Activated effector memory CD4-positive, alpha-beta T cell treated with anti-CD3 and anti-CD28 coated beads, Interleukin-2, amount 50 U/mL, for 16 hours (primary cell): ENCODE results near the gene CKAP5.
A peak's percentile ranks its signal among the peaks of the same experiment; 100 is the strongest.
"Not testable (repeated sequence)": the region's sequence is repeated elsewhere in the genome, so short reads cannot be mapped to it uniquely, and the experiment has no call there.

Source experiments
- DNase-seq: peaks from one replicate; pipeline ENCODE4 v3.0.0-alpha.2; 2020

CKAP5 gene

DNA sequence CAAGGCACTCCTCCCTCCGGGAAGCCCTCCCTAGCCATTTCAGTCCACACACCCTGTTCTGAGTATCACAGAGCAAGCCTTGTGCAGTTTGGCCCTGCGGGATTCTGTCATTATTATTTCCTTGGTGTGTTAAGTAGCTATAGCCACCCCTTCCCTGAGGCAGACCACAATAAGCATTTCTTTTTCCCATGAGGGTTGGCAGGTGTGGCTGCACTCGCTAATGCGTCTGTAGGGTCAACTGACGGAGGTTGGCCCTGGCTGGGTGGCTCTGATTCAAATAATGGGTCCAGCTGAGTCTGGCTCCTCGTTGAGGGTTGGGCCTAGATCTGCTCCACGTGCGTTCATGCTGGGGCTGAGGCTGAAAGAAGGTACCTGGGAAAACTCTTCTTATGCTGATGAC, 122.0 kb downstream of the CKAP5 start:
- no peak for DNase-seq

DNA sequence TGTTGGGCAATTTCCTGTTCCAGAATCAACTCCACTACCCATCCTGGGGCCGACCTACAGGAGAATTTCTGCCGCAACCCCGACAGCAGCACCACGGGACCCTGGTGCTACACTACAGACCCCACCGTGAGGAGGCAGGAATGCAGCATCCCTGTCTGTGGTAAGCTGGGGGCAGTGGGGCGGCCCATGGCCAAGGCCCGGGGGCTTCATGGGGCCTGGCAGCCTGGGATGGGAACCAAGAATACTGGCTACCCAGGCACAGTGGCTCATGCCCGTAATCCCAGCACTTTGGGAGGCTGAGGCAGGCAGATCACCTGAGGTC, 122.8 kb downstream of the CKAP5 start:
- DNase-seq, result no peak

DNA sequence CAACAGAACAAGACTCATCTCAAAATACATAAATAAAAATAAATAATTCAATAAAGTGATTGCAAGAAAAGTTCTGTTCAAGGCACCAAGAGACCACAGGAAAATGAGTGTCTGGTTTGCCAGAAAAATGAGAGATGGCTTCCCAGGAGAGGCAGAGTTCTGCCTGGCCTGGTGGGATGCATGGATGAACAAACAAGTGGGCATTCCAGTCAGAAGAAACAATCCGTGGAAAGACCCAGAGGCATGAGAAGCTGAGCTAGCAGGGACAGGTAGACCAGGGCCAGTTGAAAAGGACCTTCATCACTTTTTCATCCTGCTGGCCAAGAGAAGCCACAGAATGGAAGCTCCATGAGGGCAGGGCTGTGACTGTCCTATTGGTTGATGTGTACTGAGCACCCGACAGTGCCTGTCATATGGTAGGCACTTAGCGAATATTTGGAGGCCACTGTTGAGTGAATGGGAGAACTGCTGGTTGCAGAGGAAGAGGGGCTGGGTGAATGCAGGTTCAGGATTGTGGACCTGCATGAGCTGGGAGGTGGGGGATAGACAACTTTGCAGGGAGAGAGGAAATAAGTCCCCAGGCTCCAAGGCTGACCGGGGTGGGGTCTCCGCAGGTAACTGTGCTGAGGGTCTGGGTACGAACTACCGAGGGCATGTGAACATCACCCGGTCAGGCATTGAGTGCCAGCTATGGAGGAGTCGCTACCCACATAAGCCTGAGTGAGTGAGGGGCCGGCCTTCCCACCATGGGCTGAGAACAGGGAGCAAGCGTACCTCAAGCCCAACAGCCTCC, 123.3 kb downstream of the CKAP5 start:
- DNase-seq, result no peak

DNA sequence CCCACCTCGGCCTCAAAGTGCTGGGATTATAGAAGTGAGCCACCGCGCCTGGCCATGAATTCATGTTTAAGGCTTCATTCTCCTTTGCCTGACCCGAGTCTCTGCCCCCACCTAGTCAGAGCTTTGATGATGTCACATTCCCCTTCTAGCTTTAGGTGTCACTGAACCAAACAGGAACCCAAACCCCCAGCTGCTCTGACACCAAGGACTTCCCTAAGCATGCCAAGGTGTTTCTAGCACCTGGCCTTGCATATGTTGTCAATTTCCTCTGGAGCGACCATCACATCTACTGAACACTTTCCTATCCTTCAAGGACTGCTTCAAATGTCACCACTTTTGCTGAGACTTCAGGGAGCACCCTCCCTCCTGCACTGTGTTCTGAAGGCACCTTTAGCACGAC, 124.8 kb downstream of the CKAP5 start:
- DNase-seq, result no peak

DNA sequence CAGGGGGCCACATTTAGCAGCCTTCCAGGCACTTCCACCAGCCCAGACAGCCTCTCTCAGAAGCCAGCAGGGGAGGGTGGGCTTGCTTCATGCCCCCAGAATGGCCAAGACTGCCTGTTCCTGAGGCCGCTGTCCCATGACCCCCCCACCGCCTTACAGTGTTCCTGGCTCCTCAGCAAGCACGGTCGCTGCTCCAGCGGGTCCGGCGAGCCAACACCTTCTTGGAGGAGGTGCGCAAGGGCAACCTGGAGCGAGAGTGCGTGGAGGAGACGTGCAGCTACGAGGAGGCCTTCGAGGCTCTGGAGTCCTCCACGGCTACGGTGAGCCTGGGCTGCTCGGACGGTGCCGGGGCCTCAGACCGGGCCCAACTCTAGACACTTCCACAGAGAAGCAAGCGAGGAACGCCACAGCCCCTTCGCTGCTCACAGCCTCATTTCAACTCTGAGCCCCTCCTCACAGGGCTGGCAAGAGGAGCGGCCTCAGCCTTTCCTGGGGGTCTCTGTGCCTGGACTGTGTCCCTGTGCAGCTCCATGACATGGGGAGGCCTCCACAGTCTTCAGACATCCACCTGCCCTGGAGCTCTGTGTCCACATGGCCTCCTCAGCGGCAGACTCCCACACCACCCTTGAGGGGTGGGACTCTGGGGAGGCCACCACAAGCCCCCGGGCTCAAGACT, 126.4 kb downstream of the CKAP5 start:
- DNase-seq, result no peak

DNA sequence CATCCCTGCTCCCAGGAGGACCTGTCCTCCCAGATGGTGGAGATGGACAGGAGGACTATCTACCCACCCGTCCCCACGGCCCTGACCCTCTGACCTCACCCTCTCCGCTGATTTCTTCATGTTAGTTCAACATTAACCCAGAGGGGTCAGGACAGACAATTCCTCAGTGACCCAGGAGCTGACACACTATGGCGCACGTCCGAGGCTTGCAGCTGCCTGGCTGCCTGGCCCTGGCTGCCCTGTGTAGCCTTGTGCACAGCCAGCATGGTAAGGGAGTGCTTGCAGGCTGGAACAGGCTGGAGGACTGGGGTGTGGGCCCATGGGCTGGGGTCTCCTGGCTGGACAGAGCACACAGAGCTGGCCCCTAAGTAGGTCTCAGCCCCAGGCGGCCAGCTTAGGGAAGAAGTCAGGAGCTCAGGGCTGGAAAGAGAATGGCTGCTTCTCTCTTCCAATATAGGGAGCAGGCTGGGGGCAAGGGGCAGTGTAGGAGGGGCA, 127.0 kb downstream of the CKAP5 start, which contains the start of gene F2:
Gene F2, plus strand, starts transcription at position 166 of the 495 bp plus-strand sequence. Its CDS starts 23 bp downstream, at position 189.
- DNase-seq, result no peak

DNA sequence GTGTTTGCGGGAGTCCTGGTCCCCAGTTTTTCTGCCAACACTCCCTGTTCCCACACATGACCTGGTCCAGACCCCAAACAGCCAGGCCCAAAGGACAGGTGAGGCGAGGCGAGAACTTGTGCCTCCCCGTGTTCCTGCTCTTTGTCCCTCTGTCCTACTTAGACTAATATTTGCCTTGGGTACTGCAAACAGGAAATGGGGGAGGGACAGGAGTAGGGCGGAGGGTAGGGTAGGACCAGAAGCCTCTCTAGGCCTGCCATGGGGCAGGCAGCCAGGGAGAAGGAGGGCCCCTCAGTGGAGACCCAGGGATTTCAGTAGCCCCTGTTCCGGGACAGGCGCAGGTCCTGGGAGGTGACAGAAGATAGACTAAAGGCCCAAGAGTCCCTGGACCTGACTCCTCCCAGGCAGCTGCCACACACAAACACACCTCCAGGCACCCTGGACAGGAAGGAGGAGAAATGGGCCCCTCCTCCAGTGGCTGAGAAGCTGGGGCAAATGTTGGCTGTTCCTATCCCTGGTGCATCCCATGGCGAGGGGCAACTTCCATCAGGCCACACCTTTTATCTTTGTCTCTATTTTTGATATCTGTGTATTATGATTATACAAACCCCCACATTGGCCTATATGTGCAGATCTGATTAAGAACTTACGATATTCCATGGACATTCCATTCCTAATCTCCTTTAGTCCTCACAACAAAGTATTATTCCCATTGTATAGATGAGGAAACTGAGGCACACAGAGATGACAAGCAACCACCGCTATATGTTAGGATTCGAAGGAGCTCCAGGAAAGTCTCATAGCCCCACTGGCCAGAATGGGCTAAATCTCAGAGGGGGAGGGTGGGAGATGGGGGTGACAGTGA, 127.7 kb downstream of the CKAP5 start:
- DNase-seq, result no peak

DNA sequence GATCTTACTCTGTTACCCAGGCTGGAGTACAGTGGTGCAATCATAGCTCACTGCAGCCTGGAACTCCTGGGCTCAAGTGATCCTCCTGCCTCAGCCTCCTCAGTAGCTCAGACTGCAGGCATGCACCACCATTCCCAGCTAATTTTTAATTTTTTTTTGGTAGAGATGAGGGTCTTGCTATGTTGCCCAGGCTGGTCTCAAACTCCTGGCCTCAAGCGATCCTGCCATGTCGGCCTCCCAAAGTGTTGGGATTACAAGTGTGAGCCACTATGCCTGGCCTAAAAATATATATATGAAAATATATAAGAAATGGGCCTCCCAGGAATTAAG, 128.3 kb downstream of the CKAP5 start:
- DNase-seq, result not testable (repeated sequence)

DNA sequence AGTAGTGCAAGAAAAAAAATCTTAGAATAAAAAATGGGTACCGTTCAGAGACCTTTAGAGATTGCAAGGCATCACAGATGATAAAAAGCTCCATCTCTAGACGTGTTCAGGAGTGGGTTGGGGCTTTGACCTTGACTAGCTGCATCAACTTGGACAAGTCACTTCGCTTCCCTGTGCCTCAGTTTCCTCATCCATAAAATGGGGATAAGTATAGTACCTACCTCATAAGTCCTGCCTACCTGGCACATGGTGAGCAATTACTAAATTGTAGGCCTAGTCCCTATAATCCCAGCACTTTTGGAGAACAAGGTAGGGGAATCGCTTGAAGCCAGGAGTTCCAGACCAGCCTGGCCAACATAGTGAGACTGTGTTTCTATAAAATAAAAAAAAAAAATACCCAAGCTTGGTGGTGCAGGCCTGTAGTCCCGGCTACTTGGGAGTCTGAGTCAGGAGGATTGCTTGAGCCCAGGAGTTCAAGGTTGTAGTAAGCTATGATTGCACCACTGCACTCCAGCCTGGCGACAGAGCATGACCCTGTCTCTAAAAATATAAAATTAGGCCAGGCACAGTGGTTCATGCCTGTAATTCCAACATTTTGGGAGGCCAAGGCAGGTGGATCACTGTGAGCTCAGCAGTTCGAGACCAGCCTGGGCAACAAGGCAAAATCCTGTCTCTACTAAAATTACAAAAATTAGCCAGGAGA, 133.1 kb downstream of the CKAP5 start:
- DNase-seq, result no peak

DNA sequence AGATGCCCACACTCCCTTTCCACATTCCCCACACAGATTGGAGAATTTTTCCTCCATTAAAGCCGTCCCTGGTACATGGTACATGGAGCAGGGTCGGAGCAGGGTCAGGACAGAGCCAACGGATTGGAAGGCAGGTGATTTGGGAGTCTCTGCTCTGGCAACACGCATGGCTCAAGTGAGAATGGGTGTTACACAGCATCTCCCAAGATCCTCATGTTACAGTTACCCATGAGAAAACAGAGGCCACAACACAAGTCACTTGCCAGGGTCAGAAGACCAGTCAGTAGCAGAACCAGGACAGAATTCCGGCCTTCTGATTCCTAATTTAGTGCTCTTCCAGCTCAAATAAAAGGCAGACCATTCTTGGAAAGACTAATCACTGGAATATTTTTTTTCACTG, 134.8 kb downstream of the CKAP5 start:
- no peak for DNase-seq

DNA sequence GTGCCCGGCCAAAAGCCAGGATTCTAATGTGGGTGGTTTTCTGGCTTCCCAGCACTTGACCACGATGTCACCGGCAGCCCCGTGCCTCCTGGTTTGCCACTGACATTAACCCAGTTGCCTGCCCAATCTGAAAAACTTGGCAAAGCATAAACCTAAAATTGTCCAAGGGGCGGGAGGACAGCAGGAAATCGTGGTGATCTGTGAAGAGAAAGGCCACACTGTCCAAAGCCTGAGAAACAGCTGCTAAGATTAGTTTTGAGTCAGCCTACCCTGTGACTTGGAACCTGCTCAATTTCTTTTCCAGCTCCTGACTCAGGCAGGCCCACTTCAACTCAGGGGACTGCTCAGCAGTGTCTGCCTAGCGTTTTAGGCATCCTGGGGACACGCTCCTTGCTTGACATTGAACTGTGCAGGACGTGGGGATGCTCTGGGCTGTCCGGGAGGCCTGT, 135.2 kb downstream of the CKAP5 start:
- DNase-seq, result no peak

DNA sequence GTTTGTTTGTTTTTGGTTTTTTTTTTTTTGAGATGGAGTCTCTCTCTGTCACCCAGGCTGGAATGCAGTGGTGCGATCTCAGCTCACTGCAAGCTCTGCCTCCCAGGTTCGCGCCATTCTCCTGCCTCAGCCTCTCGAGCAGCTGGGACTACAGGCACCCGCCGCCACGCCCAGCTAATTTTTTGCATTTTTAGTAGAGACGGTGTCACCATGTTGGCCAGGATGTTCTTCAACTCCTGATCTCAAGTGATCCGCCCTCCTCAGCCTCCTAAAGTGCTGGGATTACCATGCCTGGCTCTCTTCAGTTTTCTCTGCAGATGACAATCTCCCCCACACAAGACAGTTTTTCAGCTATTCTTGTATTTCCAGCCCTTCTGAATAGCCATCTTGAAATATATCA, 136.7 kb downstream of the CKAP5 start:
- not testable (repeated sequence) for DNase-seq

DNA sequence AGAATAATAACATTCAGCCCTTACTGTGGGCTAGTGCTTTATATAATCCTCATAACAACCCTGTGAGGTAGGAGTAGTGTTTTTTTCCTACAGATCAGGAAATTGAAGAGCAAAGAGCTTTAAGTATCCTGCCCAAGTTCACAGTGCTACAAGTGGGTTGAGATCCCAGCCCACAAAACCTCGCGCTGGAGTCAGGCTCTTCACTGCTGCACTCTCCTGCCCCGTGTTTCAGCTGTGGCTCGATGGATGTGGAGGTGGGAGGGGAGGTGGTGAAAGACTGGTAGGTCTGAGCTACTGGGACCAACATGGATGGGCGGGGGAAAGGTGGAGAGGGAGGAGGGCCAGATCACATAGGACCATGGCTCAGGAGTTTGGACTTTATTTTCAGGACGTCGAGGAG, 139.2 kb downstream of the CKAP5 start:
- no peak for DNase-seq

DNA sequence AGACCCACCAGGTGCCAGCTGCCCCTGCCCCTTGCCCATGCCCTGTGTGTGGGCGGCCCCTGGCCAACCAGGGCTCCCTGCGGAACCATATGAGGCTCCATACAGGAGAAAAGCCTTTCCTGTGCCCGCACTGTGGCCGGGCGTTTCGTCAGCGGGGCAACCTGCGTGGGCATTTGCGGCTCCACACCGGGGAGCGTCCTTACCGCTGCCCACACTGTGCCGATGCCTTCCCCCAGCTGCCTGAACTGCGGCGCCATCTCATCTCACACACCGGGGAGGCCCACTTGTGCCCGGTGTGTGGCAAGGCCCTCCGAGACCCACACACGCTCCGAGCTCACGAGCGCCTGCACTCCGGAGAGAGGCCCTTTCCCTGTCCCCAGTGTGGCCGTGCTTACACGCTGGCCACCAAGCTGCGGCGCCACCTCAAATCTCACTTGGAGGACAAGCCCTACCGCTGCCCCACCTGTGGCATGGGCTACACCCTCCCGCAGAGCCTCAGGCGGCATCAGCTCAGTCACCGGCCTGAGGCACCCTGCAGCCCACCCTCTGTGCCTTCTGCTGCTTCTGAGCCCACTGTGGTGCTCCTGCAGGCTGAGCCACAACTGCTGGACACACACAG, 140.9 kb downstream of the CKAP5 start:
- no peak for DNase-seq

DNA sequence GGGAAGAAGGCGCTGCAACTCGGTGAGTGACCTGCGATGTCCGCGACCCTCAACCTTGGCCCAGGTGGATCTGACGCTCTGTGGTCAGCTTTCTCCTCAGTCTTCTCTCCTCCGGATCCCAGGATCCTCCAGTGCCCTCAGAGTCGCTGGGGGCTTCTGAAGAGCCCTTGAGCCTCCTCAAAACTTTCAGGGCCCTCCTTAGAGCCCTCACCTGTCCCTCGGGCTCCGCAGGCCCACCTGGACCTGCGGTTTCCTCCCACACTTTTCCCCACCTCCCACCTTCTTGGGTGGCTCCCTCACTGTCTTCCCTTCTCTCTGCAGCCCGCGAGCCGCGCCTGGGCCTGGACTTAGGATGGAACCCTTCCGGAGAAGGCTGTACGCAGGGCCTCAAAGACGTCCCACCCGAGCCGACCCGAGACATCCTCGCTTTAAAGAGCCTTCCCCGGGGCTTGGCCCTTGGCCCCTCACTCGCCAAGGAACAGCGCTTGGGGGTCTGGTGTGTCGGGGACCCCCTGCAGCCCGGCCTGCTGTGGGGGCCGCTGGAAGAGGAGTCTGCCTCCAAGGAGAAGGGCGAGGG, 144.9 kb downstream of the CKAP5 start:
- peak; percentile 69 for DNase-seq

DNA sequence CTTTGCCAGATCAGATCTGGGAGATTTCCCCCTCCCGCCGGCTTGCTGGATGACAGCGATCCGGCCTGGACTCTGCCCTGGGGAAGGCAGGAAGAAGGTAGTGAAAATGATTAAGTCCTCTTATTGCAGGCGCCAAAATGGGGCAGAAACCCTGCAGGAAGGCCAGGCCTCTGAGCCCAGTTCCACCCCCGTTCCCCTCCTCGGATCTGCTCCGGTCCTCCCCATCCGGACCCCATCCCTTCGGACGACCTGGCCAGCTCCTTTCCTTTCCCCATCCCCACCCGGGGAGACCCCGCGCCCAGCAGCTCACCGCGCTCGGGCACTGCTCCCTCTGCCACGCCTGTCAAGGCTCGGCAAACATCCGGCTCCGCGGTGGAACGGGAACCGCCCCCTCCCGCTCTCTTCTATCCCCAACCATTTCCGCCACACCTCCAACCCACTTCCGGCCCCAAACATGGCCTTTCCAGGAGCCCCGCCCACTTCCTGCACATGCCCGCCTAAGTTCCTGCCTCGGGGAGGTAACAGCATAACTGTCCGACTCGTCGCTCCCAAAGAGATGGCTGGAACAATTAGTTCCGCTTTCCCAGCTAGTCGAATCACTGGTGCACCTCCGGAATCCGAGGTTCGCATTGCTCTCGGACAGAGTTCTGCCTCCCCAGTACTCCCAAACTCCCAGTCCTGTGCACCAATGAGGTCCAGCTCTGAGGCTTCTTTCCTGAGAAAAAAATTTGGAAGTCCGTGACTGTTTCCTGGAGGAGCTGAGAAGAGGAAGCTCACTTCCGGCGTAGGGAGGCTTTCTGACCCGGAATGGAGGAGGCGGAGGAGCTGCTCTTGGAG, 145.6 kb downstream of the CKAP5 start, which contains the start of the genes ARHGAP1 and ZNF408:
Gene ARHGAP1, minus strand, starts transcription at position 379 of the 837 bp plus-strand sequence. CDS start 4,512 bp downstream, outside the sequence.
Gene ZNF408, plus strand, starts transcription at position 791 of the 837 bp plus-strand sequence. Its CDS starts 17 bp downstream, at position 808.
- DNase-seq, result peak; percentile 100

DNA sequence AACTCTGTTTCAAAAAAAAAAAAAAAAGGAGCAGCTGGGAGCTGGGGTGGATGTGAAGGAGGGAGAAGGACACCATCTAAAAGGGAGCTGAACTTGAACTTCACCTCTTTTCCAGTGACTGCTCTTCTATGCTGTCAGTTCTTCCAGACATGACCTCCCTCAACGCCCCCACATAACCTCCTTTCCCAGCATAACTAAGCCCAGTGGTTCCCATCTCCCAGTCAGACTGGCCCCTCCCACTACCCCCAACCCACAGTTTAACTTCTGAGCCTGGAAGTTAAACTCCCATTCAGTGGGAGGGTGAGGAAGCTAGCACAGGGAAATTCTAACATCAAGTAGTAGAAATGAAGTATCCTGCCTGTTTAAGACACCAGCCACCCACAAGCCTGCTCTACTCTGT, 147.5 kb downstream of the CKAP5 start:
- DNase-seq, result no peak

DNA sequence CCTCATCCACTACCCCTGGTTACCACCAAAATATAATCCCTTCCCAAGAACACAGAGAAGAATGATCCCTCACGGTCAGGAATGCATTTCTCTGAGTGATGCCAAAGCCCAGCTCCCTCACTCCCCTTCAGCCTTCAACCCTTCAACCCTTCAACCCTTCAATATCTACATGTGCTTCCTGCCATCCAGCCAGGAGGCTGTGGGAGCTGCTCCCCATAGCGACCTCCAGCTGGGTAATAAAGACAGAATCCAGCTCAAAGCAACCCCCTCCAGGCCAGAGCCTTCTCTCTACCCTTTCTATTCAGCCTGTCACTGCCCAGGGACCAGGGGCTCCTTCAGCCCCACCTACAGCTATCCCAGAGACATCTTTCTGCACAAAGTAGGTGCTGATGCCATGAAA, 148.4 kb downstream of the CKAP5 start:
- no peak for DNase-seq

DNA sequence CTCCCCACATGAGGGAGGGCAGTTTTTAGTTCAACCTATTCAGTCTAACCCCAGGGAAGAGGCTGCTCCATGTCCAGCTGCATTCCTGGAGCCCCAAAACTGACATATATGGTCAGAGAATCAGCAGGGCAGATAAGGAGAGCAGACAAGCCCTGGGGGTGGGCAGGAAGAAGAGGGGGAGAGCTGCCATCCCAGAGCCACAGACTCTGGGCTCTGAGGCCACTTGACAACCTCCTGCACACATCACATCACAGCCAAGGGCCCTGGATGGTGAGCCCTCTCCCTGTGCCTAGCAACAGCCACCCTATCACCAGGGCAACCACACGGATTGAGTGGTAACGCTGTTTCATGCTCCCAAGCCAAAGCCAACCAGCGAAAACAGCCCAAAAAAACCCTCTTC, 148.8 kb downstream of the CKAP5 start:
- DNase-seq, result no peak

DNA sequence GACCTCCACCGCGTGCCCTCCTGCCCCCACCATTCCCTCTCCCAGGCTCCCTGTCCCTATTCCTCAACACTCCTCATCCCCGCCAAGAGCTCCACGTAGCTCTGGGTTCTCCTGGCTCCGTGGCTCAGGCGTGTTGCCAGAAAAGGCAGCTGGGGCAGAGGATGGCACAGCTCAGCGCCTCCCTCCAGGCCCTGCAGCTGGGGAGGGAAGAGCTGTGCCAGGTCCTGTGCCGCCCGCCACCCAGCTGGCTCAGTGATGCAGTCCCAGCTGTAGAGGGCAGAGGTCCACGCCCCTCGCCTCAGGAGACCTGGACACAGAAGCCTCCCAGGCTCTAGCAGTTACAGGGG, 149.9 kb downstream of the CKAP5 start:
- DNase-seq, result no peak
